ENCODE data around the gene CHCHD3.

DNA sequence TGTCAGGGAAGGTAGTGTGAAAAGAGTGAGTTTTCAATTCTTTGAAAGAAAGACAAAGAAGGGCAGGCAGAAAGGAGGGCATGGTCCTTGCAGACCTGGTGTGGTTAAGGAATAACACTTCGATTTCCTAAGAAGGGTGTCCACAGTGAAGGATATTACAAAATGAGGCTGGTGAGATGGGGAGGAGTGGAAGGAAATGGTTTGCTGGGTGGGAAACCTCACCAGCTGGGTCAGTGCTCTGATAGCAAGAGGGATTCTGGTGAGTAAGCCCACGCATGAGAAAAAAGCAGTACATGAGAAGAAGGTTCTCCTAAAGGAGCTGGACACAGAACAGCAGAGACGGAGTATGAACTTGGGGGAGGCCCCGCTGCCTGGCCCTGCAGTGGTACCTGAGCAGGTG is 275.1 kb downstream of the CHCHD3 start:
- TF ChIP-seq, protein P1, sequence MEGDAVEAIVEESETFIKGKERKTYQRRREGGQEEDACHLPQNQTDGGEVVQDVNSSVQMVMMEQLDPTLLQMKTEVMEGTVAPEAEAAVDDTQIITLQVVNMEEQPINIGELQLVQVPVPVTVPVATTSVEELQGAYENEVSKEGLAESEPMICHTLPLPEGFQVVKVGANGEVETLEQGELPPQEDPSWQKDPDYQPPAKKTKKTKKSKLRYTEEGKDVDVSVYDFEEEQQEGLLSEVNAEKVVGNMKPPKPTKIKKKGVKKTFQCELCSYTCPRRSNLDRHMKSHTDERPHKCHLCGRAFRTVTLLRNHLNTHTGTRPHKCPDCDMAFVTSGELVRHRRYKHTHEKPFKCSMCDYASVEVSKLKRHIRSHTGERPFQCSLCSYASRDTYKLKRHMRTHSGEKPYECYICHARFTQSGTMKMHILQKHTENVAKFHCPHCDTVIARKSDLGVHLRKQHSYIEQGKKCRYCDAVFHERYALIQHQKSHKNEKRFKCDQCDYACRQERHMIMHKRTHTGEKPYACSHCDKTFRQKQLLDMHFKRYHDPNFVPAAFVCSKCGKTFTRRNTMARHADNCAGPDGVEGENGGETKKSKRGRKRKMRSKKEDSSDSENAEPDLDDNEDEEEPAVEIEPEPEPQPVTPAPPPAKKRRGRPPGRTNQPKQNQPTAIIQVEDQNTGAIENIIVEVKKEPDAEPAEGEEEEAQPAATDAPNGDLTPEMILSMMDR (IDR thresholded peaks at IDR 0.05) = no peak
- TF ChIP-seq POLR2A (IDR thresholded peaks at IDR 0.05) = no peak
